GM19193 (cell line): ENCODE results near the gene MICB.

Source experiments
- POLR2A ChIP-seq: IDR thresholded peaks from 4 replicates; pipeline ENCODE4 v1.6.1; 2011; ENCODE audit not compliant: insufficient read depth, insufficient read length; ENCODE audit errors: extremely low read depth

Gene MICB

GRCh38 chr6:31497531-31498476, at the start of gene MICB:
Gene MICB, plus strand, starts transcription at chr6:31498145. Its CDS starts 49 bp downstream, at chr6:31498194.
- peak; percentile 62 for TF ChIP-seq POLR2A

GRCh38 chr6:31450751-31451150, 47.2 kb upstream of the MICB start:
- no peak for TF ChIP-seq POLR2A

DNA sequence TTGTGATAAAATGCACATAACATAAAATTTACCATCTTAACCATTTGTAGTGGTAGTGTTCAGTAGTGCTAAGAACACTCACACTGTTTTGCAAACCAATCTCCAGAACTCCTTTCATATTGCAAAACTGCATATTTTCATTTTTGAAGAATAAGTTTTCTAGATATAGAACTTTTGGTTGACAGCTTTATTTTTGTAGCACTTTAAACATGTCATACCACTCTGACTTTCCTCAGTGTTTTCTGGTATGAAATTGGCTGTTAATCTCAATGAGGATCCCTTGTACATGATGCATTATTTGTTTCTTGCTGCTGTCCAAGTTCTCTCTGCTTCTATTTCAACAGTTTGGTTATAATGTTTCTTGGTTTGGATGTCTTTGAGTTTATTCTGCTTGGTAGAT, 45.1 kb upstream of the MICB start:
- no peak for TF ChIP-seq POLR2A

DNA sequence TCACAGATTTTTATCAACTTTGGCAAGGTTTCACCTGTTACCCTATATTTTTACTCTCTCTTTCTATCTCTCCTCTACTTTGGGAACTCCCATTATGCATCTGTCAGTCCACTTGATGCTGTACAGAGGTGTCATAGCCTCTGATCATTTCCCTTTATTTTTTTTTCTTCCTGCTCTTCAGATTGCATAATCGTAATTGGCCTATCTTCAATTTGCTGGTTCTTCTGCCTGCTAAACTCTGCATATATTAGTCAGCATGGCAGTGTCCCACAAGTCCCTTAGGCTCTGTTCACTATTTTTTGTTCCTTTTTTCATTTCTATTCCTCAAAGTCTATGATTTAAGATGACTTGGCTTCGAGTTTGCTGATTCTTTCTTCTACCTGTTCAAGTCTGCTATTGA, 44.7 kb upstream of the MICB start:
- no peak for TF ChIP-seq POLR2A

DNA sequence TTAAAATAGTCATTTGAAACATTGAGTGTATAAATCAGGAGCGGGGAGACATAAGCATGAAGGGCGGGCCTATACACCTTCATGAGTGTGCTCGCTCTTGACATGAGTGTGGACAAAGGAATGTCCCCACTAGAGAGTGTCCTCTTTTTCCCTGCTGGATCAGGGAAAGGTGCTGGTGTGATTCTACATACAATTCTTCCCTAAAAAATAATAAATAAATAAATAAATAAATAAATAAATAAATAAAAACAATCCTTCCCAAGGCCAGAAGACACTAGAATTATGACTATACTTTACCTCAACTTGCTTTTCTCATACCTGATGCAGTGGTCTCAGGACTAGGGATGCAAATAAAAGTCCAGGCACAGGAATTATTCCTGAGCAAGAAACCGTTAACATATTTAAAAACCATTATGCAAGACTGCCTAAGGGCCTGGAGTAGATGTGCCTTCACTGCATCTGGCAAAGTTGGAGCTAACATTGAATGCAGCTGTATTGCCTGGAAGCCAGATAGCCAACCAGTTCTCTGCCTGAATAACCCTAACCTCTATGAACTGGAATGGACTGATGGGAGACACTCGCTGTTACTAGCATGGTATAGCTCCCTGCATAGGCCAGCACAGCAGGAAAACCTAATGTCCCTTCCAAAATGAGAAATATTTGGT, 37.5 kb upstream of the MICB start:
- no peak for TF ChIP-seq POLR2A

DNA sequence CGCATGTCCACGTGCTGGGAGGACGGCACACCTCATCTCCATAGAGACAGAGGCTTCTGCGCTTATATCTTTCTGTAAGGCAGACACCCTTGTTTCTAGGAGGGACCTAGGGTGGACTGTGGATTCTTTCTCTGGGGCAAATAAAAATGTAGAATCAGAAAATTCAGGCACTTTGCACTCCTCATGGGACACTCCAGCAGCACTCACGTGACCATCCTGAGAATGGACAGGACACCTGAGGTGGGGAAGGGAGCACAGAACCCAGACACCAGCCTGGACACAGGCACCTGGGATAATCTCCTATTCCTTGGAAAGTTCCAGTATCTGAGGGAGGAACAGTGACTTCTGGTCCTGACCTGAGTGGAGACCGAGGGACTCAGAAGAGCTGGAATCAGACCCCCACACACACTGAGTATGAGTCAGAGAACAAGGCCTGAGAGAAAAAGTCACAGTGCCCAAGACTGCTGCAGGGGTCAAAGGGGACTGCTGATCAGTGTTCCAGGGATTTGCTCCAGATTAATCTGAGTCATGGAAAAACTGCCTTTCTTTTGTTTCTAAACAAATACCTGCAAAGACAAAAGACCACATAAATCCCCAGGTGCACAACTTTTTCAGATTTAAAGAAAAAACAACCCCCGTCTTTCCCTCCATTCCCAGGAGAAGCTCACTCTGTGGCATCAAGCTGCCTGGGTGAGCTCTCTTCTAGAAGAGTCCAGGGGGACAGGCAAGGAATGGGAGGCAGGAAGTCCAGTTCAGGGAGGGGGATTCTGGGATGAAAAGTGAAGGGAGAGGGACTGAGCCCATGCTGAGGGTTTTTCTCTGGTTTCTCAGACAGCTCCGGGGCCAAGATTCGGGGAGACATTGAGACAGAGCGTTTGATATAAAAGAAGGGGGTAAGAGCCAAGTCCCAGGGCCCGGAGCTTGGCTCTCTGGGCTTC, 35.6 kb upstream of the MICB start:
- no peak for TF ChIP-seq POLR2A

GRCh38 chr6:31462964-31463870, 34.7 kb upstream of the MICB start:
- TF ChIP-seq POLR2A = peak; percentile 98

- TF ChIP-seq POLR2A = no peak
Observed at GRCh38 chr6:31464252-31465184, 33.4 kb upstream of the MICB start.

DNA sequence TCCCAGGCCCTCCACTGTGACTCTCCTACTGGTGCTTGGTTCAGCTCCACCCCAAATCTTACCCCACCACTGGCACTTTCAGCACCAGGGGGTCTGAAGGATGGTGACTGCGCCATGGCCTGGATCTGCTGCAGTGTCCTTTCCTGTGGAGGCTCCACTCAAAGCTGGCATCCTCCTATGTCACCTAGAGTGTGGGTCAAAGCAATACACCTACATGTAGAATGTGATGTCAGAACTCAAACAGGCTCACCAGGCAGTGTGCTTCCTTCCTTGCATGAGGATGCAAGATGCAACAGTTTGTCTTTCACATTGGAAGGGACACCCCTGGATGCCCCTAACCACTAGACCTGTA, 32.8 kb upstream of the MICB start:
- peak; percentile 49 for TF ChIP-seq POLR2A

- TF ChIP-seq POLR2A = no peak
Observed at GRCh38 chr6:31465718-31466117, 32.2 kb upstream of the MICB start.

DNA sequence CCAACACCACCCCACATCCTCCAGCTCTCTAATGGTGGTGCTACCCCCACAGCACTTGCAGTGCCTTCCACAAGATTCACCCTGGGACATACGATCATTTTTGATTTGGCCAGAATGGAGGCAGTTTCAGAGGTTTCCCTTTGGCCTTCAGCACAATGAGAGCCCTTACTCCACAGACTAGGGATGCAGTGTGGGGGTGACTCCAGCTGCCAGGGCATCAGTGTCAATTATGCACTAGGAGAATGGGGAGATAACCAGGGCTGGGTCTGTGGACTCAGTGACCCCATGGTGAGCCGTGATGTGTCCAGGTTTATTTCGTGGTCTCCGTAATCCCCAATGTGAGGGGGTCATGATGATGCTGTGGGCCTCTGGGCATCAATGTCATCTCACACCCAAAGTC, 31.5 kb upstream of the MICB start:
- TF ChIP-seq POLR2A = no peak

DNA sequence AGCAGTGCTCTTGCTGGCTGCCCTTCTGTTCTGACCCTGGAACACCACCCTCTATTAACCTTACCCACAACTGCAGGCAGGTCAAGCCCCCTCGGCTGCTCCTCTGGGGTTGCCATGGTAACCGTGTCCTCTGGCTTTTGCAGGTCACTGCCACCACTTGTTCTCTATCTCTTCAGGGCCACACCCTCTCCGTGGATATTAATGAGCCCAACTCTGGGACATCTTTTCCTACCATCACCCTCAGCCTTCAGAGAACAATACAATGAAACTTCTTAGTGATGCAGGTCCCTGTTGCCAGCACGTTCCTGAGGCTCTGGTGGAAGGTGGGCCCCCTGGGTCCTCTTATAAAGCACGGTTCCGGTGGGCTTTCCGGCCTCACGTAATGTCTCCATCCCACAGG, 30.8 kb upstream of the MICB start:
- TF ChIP-seq POLR2A = peak; percentile 4

DNA sequence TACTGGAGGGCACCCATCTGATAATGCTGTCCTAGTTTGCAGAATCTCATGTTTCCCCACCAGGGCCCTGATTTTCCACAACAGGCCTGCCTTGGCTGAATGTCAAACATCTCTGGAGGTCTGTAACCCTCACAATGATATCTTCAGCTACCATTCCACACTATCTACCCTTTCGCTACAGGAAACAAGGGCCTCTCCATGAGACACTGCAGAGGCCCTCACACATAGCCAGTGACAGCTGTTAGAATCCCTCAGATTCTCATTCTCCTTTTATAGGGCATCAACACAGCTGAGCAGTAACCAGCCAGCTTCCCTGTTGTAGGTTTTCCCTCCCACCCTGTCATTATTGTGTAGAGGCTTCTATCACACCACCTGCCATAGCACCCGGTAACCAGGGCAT, 29.6 kb upstream of the MICB start:
- TF ChIP-seq POLR2A = no peak
